Stimulated activated CD8-positive, alpha-beta memory T cell treated with anti-CD3 and anti-CD28 coated beads, Interleukin-4, amount 100 ng/mL, for 24 hours (primary cell): ENCODE measurements around the gene RGS3.
A peak's percentile ranks its signal among the peaks of the same experiment; 100 is the strongest.

ENCODE experiments used
- DNase-seq: peaks from one replicate; pipeline ENCODE4 v3.0.0-alpha.2; 2020; ENCODE audit warnings: low read depth

RGS3 gene

DNA sequence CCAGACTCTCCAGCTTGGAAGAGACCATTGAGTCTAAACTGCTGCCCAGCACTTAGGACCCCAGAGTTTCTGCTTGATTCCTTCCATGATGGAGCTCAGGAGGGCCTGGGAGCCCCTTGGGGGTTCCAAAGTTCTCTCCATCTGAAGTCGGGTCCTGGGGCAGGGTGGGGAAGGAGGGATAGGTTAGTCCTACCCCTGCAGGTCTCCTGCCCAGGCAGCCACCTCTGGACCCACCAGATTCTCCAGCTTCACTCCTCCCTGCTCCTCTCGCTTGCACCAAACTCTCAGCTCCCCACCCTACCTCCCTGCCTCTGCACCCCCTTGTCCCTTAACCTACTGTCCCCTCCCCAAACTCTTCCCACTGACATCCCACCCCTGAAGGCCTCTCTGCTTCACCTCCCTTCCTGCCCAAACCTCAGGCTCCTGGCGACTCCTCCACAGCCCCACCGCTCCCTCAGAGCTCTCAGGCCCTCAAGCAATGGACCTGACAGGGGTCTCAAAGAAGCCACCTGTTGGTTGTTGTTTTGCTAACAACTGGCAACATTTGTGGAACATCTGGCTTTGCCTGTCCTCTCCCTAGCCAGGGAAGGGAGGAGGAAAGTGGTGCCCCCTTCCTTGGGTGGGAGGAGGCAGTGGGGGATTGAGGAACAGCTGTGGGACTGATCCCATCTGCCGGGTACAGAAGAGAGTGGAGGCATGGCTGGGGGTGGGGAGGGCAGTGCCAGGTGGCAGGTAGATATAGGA, 137.5 kb downstream of the RGS3 start:
- DNase-seq = no peak

DNA sequence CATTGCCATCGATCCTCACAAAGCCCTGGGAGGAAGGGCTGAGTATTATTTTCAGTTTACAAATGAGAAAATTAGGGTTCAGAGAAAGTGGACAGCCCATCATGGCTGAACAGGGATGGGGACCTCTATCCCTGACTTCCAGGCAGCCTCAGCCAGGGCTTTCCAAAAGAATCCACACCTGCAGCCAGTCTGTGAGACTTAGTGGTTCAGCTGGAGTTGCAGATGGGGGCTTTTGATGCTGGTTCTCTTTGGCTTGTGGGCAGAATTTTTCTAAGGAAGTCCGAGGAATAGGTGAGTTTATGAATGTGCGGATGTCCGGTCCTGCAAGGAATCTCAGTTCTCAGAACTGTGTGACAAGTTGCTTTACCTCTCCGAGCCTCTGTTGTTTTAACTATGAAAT, 138.1 kb downstream of the RGS3 start:
- no peak for DNase-seq

DNA sequence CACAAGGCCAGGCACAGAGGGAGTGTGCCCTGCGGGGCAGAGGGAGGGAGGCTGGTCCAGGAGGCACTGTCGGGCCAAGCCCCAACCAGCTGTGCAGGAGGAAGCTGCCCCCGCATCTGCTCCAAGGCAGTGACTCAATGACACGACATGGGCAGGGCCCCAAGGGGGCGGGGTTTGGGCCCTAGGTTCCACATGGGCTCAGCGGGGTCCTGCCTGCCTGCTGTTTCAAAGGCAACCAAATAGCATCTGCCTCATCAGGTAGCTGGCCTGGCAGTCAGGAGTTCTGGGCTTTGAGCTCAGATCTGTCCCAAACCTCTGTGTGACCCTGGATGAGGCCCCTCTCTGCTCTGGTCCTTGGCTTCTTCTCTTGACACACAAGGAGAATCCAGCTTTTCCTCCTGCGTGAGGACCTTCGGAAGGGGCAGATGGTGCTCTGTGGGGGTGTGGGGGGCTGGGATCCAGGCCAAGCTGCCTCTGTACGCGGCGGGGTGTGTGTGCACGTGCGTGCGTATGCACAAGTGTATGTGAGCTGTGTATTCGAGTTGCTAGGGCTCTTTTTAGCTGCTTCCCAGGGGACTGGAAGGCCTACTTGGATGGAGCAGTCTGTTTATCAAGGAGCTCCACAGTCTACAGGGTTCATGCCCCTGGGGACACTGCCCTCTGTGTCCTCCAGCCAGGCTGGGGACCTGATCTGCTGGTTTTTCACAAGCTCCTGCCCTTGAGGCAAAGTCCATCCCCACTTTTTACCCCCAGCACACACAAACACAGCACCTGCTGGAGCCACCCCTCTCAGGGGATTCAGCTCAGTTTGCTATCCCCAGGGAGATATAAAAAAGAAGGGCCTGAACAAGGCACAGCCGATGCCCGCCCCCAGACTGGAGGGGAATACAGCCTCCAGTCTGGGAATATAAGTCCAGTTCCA, 138.9 kb downstream of the RGS3 start:
- DNase-seq = peak; percentile 65

DNA sequence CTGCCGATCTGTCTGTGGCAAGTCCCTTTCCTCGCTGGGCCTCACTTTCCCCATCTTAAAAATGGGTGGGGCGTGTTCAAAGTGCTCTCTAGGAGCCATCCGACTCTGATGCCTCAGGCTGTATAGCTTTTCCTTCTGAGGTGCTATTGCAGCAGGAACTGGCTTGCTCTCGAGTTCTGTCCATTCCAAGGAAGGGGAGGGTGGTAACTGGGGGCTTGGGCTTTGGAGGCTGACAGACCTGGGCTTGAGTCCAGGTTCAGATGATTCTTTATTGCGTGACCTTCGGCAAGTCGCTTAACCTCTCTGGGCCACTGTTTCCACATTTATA, 139.5 kb downstream of the RGS3 start:
- DNase-seq = no peak

DNA sequence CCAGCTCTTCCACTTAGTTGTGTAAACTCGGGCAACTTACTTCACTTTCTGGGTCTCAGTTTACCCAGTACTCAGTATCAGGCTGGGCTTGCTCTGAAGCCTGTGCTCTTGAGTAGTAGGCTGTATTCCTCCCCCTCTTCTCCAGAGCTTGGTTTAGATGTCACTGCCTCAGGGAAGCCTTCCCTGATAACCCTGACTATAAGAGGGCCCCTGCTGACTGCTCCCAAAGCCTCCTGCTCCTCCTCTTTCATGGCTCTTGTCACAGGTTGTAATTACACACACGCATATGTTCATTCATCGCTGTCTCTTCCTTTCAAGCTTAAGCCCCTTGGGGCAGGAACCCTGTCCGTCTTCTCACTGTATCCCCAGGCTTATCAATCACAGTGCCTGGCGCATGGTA, 140.2 kb downstream of the RGS3 start:
- no peak for DNase-seq

DNA sequence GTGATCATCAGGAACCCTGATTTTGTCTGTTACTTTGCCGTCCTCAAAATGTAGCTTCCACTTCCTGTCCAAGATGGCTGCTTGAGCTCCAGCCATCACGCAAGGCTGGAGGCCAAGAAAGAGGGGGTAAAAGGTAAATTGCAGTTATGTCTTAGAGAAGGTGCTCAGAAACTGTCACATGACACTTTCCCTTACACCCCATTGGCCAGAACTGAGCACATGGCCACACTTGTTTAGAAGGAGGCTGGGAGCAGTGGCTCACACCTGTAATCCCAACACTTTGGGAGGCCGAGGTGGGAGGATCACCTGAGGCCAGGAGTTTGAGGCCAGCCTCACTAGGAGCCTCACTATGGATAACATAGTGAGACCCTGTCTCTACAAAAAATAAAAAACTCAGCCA, 140.9 kb downstream of the RGS3 start:
- DNase-seq = no peak

DNA sequence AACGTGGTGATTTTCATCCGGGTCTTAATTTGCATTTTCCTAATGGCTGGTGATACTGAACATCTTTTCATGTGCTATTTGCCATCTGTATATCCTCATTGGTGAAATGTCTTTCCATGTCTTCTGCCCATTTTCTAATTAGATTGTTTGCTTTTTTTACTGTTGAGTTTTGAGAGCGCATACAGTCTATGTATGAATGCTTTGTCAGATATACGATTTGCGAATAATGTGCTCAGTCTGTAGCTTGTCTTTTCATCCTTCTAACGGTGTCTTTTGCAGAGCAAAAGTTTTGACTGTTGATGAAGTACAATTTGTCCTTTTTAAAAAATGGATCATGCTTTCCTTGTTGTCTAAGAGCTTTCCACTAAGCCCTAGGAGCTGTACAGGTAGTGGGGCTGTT, 143.0 kb downstream of the RGS3 start:
- DNase-seq = no peak

DNA sequence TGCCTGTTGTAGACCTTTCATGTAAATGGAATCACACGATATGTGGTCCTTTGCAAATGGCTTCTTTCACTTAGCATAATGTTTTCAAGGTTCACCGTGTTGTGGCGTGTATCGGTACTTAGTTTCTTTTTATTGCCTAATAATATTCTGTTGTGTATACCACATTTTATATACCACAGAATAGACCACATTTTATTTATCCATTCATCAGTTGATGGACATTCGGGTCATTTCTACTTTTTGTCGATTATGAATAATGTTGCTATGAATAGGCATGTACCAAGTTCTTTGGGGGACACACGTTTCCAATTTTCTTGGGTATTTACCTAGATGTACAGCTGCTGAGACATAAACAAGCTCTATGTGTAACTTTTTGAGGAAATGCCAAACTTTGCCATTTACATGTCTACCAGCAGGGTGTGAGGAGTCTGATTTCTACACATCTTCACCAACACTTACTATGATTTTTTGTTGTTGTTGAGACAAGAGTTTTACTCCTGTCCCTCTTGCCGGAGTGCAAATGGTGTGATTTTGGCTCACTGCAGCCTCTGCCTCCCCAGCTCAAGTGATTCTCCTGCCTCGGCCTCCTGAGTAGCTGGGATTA, 144.7 kb downstream of the RGS3 start:
- DNase-seq = no peak

DNA sequence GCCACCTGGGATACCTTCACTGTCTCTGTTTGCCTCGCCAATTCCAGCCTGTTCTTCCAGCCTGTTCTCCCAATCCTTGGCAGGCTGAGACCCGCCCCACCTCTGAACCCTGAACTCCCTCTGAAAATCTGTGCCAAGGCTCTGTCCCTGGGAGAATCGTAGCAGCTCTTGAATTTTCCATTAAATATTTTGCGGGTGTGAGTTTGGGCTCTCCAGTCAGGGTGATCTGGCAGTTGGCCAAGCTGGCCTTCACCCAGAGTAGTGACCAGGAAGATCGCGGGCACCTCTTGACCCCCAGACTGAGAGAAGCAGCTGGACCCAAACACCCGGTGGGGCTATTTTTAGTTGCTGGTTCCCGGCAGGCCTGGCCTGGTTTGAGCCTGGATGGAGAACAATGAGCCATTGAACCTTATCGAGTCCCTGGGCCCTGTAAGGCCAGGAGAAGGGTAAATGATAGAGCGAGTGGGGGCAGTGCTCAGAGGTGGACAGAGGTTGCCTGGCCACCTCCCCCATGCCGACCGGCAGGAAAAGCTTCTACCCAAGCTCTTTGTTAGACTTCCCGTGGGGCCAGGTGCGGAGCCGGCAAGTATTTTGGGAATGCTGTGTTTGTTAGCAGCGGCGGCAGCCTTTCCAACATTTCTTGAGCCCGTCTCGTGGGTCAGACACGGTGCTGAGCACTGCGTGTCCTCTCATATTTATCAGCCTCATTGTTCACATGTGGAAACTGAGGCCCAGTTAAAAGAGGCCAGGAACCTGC, 146.2 kb downstream of the RGS3 start:
- DNase-seq = no peak

DNA sequence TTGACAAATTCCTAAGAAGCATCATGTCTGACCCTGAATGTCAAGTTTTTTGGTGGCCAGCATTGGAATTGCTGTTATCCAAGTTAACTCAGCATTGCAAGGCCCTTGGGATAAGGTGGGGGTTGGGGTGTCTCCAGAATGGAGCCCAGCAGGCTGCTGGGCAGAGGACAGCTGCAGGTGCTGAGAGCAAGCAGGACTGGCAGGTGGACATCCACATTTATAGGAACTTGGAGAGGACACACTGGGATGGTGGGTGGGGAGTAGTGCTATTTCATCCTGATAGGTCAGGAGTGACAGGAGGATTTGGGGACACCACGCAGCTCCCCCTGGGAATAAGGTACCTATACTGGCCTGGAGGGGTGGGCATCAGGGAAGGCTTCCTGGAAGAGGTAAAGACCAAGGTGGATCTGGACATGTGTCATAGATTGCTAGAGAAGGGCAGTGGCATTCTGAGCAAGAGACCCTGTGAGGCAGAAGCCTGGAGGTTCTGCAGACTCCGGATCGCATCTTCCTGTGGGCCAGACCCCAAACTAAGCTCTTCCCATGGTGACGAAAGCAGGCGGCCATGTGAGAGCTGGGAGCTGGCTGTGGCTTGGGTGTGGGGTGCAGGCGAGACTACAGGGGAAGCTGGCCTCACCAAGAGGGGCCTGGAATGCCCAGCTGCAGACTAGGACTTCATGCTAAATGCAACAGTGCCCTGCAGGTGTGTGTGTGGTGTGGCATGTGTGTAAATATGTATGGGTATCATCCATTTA, 148.1 kb downstream of the RGS3 start:
- DNase-seq = no peak

DNA sequence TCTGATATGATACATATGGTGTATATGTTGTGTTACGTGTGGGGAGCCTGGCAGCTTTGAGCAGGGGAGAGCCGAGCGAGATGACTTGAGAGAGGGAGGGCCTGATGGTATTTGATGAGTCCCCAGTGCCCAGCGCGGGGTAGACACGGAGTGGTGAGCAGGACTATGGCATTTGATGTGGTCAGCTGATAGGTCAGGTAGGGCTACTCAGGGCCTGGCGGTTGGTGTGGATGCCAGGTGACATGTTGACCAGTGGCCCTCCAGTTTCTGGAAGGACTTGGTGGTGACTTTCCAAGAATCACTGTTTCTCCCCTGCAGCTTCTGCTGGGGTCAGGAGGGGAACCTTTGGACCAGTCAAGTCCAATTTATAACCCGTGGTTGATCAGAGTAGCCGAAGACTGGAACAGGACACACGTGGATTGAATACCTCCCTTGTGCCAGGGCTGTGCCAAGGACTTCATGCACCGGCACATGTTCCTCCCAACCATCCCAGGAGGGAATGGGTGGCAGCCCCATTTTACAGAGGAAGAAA, 148.8 kb downstream of the RGS3 start:
- no peak for DNase-seq

DNA sequence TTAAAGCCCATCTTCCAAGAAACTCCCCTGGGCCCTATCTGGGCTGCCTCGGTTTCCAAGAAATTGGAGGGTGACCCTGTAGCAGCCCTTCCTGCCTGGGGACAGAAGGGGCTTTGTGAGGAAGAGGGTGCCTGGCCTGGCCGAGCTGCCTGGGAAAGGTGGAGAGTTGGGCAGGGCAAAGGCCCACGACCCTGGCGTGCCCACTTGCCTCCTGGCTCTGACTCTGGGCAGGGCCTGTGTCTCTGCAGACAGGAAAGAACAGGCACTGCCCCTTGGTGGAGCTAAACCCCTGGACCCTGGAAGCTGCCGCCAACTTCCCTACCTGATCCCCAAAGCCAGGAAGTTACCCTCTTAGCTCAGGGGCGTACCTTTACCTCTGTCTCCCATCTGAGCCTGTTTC, 149.3 kb downstream of the RGS3 start:
- no peak for DNase-seq

DNA sequence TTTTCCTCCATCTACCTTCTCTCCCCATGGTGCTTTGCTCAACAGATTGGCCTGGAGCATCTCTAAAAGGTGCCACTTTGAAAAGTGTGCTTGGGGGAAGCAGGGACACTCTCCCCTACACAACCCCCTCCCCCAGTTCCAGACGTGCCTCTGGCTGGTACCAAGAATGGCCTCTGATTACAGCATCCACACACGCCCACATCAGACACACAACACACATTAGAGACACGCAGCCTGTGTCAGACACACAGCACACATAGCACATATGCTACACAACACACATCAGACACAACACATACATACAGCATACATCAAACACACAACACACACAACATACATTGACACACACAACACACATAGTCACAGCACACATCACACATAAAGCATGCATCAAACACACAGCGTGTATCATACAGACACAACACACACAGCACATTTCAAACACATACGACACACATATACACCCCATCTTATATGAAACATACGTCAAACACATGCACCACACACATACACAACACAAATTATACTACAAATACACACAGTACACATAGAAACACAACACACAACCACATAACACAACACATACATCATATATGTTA, 150.4 kb downstream of the RGS3 start:
- DNase-seq = no peak

DNA sequence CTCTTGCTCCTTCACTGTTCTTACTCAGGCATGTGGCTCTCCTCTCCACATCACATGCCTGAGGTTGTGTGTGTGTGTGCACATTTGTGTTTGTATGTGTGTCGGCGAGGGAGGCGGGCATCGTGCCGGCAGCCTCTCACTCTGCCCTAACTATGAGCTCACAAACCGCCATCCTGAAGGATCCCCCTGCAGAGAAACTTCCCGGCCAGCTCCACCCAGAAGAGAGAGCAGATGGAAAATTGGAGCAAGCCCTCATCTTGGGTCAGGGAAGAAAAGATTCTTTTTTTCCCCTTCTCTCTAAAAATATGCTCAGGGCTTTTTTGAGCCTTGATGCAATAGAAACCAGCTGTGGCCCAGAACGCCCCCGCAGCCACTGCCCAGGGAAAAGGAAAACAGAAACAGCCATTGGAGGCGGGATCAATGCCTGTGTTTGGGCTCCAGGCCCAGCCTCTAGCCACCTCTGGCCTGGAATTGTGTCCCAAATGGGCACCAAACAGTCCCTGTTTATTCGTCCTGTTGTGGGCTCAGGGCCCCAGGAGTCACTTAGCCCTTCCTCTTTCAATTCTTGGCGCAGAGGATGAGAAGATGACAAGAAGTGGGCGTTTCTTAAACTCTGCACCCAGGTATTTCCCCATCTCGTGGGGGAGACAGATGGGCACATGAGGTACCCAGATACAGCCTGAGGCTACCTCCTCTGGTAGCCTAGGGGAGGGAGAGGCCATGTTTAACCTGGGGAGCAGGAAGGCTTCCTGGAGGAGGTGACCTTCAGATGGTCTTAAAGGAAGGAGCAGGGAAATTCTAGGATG, 151.5 kb downstream of the RGS3 start:
- DNase-seq = no peak

DNA sequence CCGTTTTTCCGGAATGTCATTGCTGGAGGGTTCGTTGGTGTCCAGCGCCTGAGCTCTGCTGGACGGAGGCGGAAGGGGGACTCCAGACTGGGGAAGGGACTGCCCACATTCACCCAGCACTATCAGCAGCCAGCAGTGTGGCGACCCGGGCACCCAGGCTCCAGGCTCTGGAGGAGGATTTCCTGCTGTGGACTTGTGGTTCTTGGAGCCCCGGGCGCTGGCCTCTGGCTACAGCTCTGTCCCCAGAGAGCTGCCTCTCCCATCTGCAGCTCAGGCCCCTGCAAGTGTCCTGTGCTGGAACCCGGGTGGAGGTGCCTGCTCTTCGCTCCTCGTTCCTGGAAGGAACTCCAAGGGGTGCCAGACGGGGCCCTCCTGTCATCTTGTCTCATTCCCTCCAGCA, 152.6 kb downstream of the RGS3 start:
- DNase-seq = no peak

DNA sequence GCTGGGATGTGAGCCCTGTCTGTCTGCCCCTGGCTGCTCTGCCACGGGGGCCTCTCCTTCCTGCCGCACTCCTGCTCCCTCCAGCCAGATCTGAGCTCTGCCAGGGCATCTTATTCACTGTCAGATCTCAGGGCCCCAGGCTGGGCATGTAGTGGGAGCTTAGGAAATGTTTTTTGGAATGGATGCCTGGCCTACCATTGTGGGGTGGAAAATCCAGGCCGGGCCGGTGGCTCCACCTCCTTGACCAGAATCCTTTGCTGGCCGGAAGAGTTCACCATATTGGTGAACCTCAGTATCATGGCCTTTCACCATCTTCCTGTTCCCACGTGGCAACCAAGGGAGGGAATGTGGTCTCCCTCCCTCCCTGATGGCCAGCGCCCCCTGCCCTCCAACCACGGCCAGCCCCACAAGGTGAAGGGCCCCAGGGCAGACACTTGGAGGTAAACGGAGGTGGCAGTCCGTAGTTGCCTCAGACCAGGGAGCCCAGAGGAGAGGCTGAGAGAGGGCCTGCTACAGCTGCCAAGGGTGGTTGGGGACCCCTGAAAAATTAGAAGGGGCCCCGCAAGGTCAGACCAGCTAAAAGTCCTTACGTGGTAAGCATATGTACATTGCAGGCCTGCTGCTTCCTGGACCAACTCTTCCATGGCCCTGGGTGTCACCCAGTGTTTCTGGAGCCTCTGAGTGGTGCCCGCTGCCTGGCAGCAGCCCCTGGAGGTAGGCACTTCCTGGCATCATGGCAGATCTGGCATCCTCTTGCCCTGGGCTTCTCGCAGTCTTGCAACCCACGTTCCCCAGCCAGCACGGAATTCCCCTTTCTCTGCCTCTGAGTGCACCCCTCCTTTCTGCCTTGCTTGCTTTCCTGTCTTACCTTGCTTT, 153.3 kb downstream of the RGS3 start:
- no peak for DNase-seq

DNA sequence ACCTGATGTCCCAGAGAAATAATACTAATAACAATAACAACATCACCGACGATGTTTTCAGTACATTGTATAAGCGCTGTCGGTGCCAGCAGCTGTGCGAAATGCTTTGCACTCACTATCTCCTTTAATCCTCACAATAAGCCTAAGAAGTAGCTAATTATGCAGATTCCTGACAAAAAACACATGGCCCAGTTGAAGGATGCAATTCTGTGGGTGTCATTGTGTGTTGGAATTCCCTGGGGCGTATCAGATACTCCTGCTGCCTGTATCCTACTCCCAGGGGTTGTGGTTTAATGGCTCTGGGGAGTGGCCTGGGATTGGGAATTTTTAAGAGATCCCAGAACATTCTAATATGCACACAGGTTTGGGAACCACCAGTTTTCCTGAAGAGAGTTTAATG, 154.0 kb downstream of the RGS3 start:
- DNase-seq = no peak

DNA sequence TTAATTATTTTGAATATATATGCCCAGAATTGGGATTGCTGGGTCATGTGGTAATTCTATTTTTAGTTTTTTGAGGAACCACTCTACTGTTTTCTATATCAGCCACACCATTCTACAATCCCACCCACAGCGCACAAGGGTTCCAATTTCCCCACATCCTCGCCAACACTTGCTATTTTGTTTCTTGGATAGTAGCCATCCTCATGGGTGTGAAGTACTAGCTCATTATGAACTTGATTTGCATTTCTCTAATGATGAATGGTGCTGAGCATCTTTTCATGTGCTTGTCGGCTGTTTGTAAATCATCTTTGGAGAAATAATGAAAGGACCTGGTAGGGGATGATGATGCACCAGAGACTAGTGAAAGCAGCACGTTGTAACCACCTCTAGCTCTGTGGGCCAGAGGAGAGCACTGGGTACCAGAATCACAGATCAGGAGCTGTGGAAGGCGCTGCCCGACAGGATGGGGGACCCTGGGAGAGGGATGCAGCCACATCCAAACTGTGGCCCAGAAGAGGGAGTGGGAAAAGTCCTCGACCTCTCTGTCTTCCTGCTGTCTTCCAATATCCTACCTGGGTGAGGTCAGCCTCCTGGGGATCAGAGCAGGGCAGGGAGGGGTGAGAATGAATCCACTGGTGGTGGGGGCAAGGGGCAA, 155.4 kb downstream of the RGS3 start:
- no peak for DNase-seq
